HTERT RPE-1 (cell line): ENCODE measurements around the gene SFRP5.

Experiments used
- in situ Hi-C: fragments of 300-500 bp; cut with MboI; formaldehyde crosslinking; loops from 4 replicates; pipeline ENCODE4 v1.14.3; 2020; ENCODE audit warnings: low sequenced_read_pairs

The SFRP5 gene

GRCh38 chr10:97743169-97743943 is 28.4 kb downstream of the SFRP5 start:
- in situ Hi-C loops: no loop called here

GRCh38 chr10:97740613-97741012 is 31.2 kb downstream of the SFRP5 start:
- in situ Hi-C loops: no loop called here

- in situ Hi-C loops: no loop called here
Observed at GRCh38 chr10:97738616-97739015, 33.2 kb downstream of the SFRP5 start.

- in situ Hi-C loops: no loop called here
Observed at GRCh38 chr10:97737770-97738265, 34.0 kb downstream of the SFRP5 start.

GRCh38 chr10:97736902-97737769 is 34.7 kb downstream of the SFRP5 start, which contains the start of gene ZFYVE27:
Gene ZFYVE27 (plus strand): TSS chr10:97737128. CDS start chr10:97738478, 1,350 bp downstream.
- in situ Hi-C loops: no loop called here

- in situ Hi-C loops: no loop called here
Observed at GRCh38 chr10:97736403-97736901, 35.3 kb downstream of the SFRP5 start.

- in situ Hi-C loops: no loop called here
Observed at GRCh38 chr10:97734021-97734420, 37.8 kb downstream of the SFRP5 start.

- in situ Hi-C loops: no loop called here
Observed at GRCh38 chr10:97733256-97733655, 38.5 kb downstream of the SFRP5 start.

- in situ Hi-C loops: no loop called here
Observed at GRCh38 chr10:97732052-97732359, 39.8 kb downstream of the SFRP5 start.

GRCh38 chr10:97731346-97732051 is 40.3 kb downstream of the SFRP5 start:
- in situ Hi-C loops: no loop called here

- in situ Hi-C loops: no loop called here
Observed at GRCh38 chr10:97729014-97729413, 42.8 kb downstream of the SFRP5 start.

- in situ Hi-C loops: no loop called here
Observed at GRCh38 chr10:97726636-97727178, 45.1 kb downstream of the SFRP5 start.

GRCh38 chr10:97724341-97724941 is 47.4 kb downstream of the SFRP5 start:
- in situ Hi-C loops: no loop called here

- in situ Hi-C loops: no loop called here
Observed at GRCh38 chr10:97723001-97723400, 48.8 kb downstream of the SFRP5 start.

GRCh38 chr10:97721871-97722780 is 49.7 kb downstream of the SFRP5 start:
- in situ Hi-C loops: no loop called here

- in situ Hi-C loops: no loop called here
Observed at GRCh38 chr10:97719602-97720001, 52.2 kb downstream of the SFRP5 start.

- in situ Hi-C loops: no loop called here
Observed at GRCh38 chr10:97718659-97719142, 53.1 kb downstream of the SFRP5 start.

GRCh38 chr10:97718178-97718577 is 53.6 kb downstream of the SFRP5 start:
- in situ Hi-C loops: no loop called here

GRCh38 chr10:97717627-97718026 is 54.2 kb downstream of the SFRP5 start:
- in situ Hi-C loops: no loop called here
